GM10266 (cell line): ENCODE results near the gene IQGAP2.

Source experiments
- DNase-seq: peaks from one replicate; pipeline ENCODE4 v3.0.0; 2012; ENCODE audit errors: extremely low spot score
- CTCF ChIP-seq: IDR thresholded peaks from 2 replicates; pipeline ENCODE4 v1.5.1; 2012; ENCODE audit warnings: mild to moderate bottlenecking, low read depth; ENCODE audit not compliant: control insufficient read depth, insufficient read depth; ENCODE audit errors: missing control alignments

The IQGAP2 gene

GRCh38 chr5:76695346-76695745 lies 292.3 kb downstream of the IQGAP2 start:
- no peak for TF ChIP-seq CTCF
- DNase-seq = no peak

GRCh38 chr5:76696251-76696650 lies 293.2 kb downstream of the IQGAP2 start:
- no peak for TF ChIP-seq CTCF
- no peak for DNase-seq

- TF ChIP-seq CTCF = no peak
- DNase-seq = no peak
These were observed 294.6 kb downstream of the IQGAP2 start for GRCh38 chr5:76697670-76698069.

GRCh38 chr5:76700571-76700970 lies 297.5 kb downstream of the IQGAP2 start:
- DNase-seq = no peak
- TF ChIP-seq CTCF = no peak

- no peak for TF ChIP-seq CTCF
- no peak for DNase-seq
These were observed 298.2 kb downstream of the IQGAP2 start for GRCh38 chr5:76701298-76701697.

- TF ChIP-seq CTCF = no peak
- DNase-seq = no peak
These were observed 300.6 kb downstream of the IQGAP2 start for GRCh38 chr5:76703707-76704106.

GRCh38 chr5:76704131-76704663 lies 301.1 kb downstream of the IQGAP2 start:
- TF ChIP-seq CTCF = no peak
- no peak for DNase-seq

- DNase-seq = no peak
- TF ChIP-seq CTCF = no peak
These were observed 302.5 kb downstream of the IQGAP2 start for GRCh38 chr5:76705574-76705973.
